HepG2 (cell line): Measurements from ENCODE around the gene GTF2B. TPM values are rescaled to one million over a fixed set of nuclear protein-coding genes. Genes with fewer than 3 reads are reported as not detected.

ENCODE experiments used
- DNMT1 ChIP-seq: sonication (generic); formaldehyde crosslinking; IDR thresholded peaks from 2 replicates; pipeline ENCODE4 v1.5.1; 2020; ENCODE audit warnings: mild to moderate bottlenecking, missing genetic modification reagents
- ETV6 ChIP-seq: sonication (generic); formaldehyde crosslinking; conservative IDR thresholded peaks from 2 replicates; pipeline ENCODE4 v1.4.0; 2020; ENCODE audit warnings: missing genetic modification reagents
- FOXK2 ChIP-seq: fragments of 450-650 bp; IDR thresholded peaks from 2 replicates; pipeline ENCODE4 v1.6.1; 2016
- GABPA ChIP-seq, 2 experiments: IDR thresholded peaks; 2 replicates each; pipeline ENCODE4 v1.6.1; 2011 to 2016; ENCODE audit warnings: low read depth in 2 of 2, low read length in 1 of 2, missing biosample characterization in 1 of 2, missing genetic modification characterization in 1 of 2
- GATA4 ChIP-seq: sonication (generic); IDR thresholded peaks from 2 replicates; pipeline ENCODE4 v1.6.1; 2016; ENCODE audit warnings: antibody characterized with exemption, low read depth, borderline replicate concordance
- GLI4 ChIP-seq: sonication (generic); formaldehyde crosslinking; IDR thresholded peaks from 2 replicates; pipeline ENCODE4 v1.5.1; 2020; ENCODE audit warnings: missing genetic modification reagents, mild to moderate bottlenecking, moderate library complexity, borderline replicate concordance
- KDM2A ChIP-seq: sonication (generic); formaldehyde crosslinking; IDR thresholded peaks from 2 replicates; pipeline ENCODE4 v1.4.0; 2020; ENCODE audit warnings: low read depth, missing genetic modification reagents, borderline replicate concordance
- SCMH1 ChIP-seq: sonication (generic); formaldehyde crosslinking; IDR thresholded peaks from 2 replicates; pipeline ENCODE4 v1.9.0; 2021; ENCODE audit warnings: missing genetic modification reagents, mild to moderate bottlenecking, borderline replicate concordance
- SIX4 ChIP-seq: sonication (generic); formaldehyde crosslinking; IDR thresholded peaks from 2 replicates; pipeline ENCODE4 v1.4.0; 2020; ENCODE audit warnings: missing genetic modification reagents
- STAT5B ChIP-seq: sonication (generic); formaldehyde crosslinking; IDR thresholded peaks from 2 replicates; pipeline ENCODE4 v1.4.0; 2020; ENCODE audit warnings: missing genetic modification reagents
- ZBTB7B ChIP-seq: sonication (generic); formaldehyde crosslinking; IDR thresholded peaks from 2 replicates; pipeline ENCODE4 v1.4.0; 2020; ENCODE audit warnings: missing genetic modification reagents
- ZNF335 ChIP-seq: sonication (generic); formaldehyde crosslinking; IDR thresholded peaks from 2 replicates; pipeline ENCODE4 v1.4.0; 2020; ENCODE audit warnings: missing genetic modification reagents
- ZNF543 ChIP-seq: sonication (generic); formaldehyde crosslinking; IDR thresholded peaks from 2 replicates; pipeline ENCODE4 v1.4.0; 2020; ENCODE audit warnings: mild to moderate bottlenecking, missing genetic modification reagents
- ZNF772 ChIP-seq: sonication (generic); formaldehyde crosslinking; IDR thresholded peaks from 2 replicates; pipeline ENCODE4 v1.5.0; 2020; ENCODE audit warnings: mild to moderate bottlenecking, missing genetic modification reagents
- polyA plus RNA-seq, 8 experiments: library from polyadenylated mRNA; depleted of rRNA in 3 of 8; stranded (reverse) in 7 of 8; unstranded in 1 of 8; fragments of >200 nt; fragmentation: Illumina TruSeq in 4 of 8; extraction: Trizol in 4 of 8; gene quantifications; 2 replicates each; pipeline versions ENCODE4 v1.2.1 to v1.2.3, GENCODE V29; 2011 to 2016; ENCODE audit warnings: low read depth in 4 of 8, missing spikeins in 1 of 8, mixed read lengths in 1 of 8; ENCODE audit not compliant: insufficient read depth in 1 of 8
- total RNA-seq, 5 experiments: library from RNA; depleted of rRNA; stranded (reverse); fragments of >200 nt; fragmentation: Illumina TruSeq; extraction: Trizol; gene quantifications; 2 replicates each; pipeline ENCODE4 v1.2.3, GENCODE V29; 2016; ENCODE audit warnings: low read depth in 1 of 5
- TF ChIP-seq, protein P1 (sequence below): sonication (generic); formaldehyde crosslinking; IDR thresholded peaks from 2 replicates; pipeline ENCODE4 v1.4.0; 2020; ENCODE audit warnings: missing genetic modification reagents
- TF ChIP-seq, protein P2 (sequence below): sonication (generic); formaldehyde crosslinking; IDR thresholded peaks from 2 replicates; pipeline ENCODE4 v1.8.0; 2022; ENCODE audit warnings: missing genetic modification reagents, low read depth, mild to moderate bottlenecking, borderline replicate concordance
- TF ChIP-seq, protein P3 (sequence below): sonication (generic); formaldehyde crosslinking; IDR thresholded peaks from 2 replicates; pipeline ENCODE4 v1.8.0; 2022; ENCODE audit warnings: mild to moderate bottlenecking, missing genetic modification reagents, borderline replicate concordance
- TF ChIP-seq, protein P4 (sequence below): sonication (generic); formaldehyde crosslinking; conservative IDR thresholded peaks from 2 replicates; pipeline ENCODE4 v1.5.0; 2020; ENCODE audit warnings: missing genetic modification reagents
- TF ChIP-seq, protein P5 (sequence below): sonication (generic); formaldehyde crosslinking; IDR thresholded peaks from 2 replicates; pipeline ENCODE4 v1.5.0; 2020; ENCODE audit warnings: missing genetic modification reagents
- TF ChIP-seq, protein P6 (sequence below): sonication (generic); formaldehyde crosslinking; IDR thresholded peaks from 2 replicates; pipeline ENCODE4 v1.8.1; 2023; ENCODE audit warnings: mild to moderate bottlenecking, moderate library complexity, missing genetic modification reagents
- TF ChIP-seq, protein P7 (sequence below): sonication (generic); formaldehyde crosslinking; IDR thresholded peaks from 2 replicates; pipeline ENCODE4 v1.9.0; 2021; ENCODE audit warnings: missing genetic modification reagents, mild to moderate bottlenecking, borderline replicate concordance

The GTF2B gene
- total and polyA plus RNA-seq, 2 of the 13 experiments (the other 11 are each of a cell fraction or from before 2014, with no cell fraction given), result 31.5 to 43.4 TPM

DNA sequence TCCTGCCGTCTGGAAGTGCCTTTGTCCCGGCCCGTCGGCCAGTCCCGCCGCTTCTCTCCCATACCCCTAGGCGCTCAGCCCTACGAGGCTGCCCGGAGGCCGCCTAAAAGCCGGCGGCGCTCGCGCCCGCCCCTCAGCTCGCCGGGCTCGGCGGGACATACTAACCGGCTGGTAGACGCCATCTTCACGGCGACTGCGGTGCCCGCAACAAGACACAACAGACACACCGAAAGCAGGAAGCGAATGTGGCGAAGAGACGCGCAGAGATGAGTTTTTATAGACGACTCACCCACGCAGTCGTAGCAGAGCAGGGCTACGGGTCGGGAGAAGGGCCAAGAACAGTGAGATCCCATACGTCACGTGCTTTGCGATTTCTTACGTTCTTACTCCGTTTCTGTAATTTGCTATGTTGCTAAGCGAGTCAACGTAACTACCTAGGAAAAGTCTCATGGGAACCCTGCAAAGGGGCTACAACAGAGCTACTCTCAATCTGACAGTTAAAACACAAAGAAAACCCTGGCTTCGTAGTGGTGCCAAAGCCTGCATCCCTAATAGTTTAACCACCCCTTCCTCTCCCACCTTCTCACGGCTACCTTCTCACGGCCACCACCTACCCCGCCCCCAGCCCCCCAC is at the start of gene GTF2B (continued):
- TF ChIP-seq, protein P1, sequence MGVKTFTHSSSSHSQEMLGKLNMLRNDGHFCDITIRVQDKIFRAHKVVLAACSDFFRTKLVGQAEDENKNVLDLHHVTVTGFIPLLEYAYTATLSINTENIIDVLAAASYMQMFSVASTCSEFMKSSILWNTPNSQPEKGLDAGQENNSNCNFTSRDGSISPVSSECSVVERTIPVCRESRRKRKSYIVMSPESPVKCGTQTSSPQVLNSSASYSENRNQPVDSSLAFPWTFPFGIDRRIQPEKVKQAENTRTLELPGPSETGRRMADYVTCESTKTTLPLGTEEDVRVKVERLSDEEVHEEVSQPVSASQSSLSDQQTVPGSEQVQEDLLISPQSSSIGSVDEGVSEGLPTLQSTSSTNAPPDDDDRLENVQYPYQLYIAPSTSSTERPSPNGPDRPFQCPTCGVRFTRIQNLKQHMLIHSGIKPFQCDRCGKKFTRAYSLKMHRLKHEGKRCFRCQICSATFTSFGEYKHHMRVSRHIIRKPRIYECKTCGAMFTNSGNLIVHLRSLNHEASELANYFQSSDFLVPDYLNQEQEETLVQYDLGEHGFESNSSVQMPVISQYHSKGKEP (CRISPR knock-in tag), result no peak
- TF ChIP-seq DNMT1 (CRISPR knock-in tag) (no peak), GABPA (IDR thresholded peaks at IDR 0.05; ENCODE audit: low read depth, low read length) (no peak), GABPA (CRISPR knock-in tag; IDR thresholded peaks at IDR 0.05; ENCODE audit: low read depth) (peak; percentile 63), SCMH1 (no peak), ZNF335 (CRISPR knock-in tag) (no peak), GATA4 (peak; percentile 85; the same call in 1 of the 2 replicates), ZBTB7B (CRISPR knock-in tag) (no peak), GLI4 (no peak), ZNF772 (CRISPR knock-in tag) (peak; percentile 89), ZNF543 (CRISPR knock-in tag) (0 out of 2 replicates have a peak, but pooled peaks have one; percentile 25), STAT5B (no peak), FOXK2 (no peak), KDM2A (CRISPR knock-in tag) (peak; percentile 93), SIX4 (CRISPR knock-in tag) (peak; percentile 70), ETV6 (CRISPR knock-in tag) (peak; percentile 83)
- TF ChIP-seq, protein P2, sequence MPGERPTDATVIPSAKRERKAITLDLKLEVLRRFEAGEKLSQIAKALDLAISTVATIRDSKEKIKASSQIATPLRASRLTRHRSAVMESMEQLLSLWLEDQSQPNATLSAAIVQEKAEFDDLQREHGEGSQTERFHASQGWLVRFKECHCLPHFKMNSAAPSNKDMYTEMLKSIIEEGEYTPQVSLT (CRISPR knock-in tag), result no peak
- TF ChIP-seq, protein P3, sequence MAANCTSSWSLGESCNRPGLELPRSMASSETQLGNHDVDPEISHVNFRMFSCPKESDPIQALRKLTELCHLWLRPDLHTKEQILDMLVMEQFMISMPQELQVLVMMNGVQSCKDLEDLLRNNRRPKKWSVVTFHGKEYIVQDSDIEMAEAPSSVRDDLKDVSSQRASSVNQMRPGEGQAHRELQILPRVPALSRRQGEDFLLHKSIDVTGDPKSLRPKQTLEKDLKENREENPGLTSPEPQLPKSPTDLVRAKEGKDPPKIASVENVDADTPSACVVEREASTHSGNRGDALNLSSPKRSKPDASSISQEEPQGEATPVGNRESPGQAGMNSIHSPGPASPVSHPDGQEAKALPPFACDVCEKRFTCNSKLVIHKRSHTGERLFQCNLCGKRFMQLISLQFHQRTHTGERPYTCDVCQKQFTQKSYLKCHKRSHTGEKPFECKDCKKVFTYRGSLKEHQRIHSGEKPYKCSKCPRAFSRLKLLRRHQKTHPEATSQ, result peak; percentile 81; the same call in 1 of the 2 replicates
- TF ChIP-seq, protein P4, sequence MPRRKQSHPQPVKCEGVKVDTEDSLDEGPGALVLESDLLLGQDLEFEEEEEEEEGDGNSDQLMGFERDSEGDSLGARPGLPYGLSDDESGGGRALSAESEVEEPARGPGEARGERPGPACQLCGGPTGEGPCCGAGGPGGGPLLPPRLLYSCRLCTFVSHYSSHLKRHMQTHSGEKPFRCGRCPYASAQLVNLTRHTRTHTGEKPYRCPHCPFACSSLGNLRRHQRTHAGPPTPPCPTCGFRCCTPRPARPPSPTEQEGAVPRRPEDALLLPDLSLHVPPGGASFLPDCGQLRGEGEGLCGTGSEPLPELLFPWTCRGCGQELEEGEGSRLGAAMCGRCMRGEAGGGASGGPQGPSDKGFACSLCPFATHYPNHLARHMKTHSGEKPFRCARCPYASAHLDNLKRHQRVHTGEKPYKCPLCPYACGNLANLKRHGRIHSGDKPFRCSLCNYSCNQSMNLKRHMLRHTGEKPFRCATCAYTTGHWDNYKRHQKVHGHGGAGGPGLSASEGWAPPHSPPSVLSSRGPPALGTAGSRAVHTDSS (CRISPR knock-in tag), result no peak
- TF ChIP-seq, protein P5, sequence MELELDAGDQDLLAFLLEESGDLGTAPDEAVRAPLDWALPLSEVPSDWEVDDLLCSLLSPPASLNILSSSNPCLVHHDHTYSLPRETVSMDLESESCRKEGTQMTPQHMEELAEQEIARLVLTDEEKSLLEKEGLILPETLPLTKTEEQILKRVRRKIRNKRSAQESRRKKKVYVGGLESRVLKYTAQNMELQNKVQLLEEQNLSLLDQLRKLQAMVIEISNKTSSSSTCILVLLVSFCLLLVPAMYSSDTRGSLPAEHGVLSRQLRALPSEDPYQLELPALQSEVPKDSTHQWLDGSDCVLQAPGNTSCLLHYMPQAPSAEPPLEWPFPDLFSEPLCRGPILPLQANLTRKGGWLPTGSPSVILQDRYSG (CRISPR knock-in tag), result no peak
- TF ChIP-seq, protein P6, sequence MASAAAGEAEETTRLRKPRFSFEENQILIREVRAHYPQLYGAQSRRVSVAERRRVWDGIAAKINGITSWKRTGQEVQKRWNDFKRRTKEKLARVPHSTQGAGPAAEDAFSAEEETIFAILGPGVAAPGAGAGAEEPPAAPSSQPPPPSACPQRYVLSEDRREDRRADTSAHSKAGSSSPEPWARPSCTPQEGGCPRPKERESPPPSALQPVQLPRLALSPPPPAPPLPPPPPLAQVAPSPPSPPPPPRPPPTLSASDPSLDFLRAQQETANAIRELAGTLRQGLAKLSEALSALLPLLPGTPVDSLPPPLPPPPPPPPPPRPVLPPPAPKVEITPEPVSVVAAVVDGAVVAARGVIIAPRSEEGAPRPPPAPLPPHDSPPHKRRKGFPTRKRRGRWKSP, result no peak
- TF ChIP-seq, protein P7, sequence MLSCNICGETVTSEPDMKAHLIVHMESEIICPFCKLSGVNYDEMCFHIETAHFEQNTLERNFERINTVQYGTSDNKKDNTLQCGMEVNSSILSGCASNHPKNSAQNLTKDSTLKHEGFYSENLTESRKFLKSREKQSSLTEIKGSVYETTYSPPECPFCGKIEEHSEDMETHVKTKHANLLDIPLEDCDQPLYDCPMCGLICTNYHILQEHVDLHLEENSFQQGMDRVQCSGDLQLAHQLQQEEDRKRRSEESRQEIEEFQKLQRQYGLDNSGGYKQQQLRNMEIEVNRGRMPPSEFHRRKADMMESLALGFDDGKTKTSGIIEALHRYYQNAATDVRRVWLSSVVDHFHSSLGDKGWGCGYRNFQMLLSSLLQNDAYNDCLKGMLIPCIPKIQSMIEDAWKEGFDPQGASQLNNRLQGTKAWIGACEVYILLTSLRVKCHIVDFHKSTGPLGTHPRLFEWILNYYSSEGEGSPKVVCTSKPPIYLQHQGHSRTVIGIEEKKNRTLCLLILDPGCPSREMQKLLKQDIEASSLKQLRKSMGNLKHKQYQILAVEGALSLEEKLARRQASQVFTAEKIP (CRISPR knock-in tag), result no peak
